HepG2 (cell line): ENCODE measurements around the gene PROCR. TPM values are rescaled to one million over a fixed set of nuclear protein-coding genes. Genes with fewer than 3 reads are reported as not detected.

ENCODE experiments used
- ARNTL ChIP-seq: sonication (generic); formaldehyde crosslinking; IDR thresholded peaks from 2 replicates; pipeline ENCODE4 v1.4.0; 2020; ENCODE audit warnings: mild to moderate bottlenecking, missing genetic modification reagents
- CCDC6 ChIP-seq: sonication (generic); formaldehyde crosslinking; IDR thresholded peaks from 2 replicates; pipeline ENCODE4 v1.8.1; 2022; ENCODE audit warnings: mild to moderate bottlenecking, missing genetic modification reagents, moderate library complexity
- EP300 ChIP-seq, 3 experiments: sonication (generic) in 1 of 3; formaldehyde crosslinking in 1 of 3; IDR thresholded peaks; 2 replicates each; pipeline versions ENCODE4 v1.5.1 to v1.6.1; 2011 to 2020; ENCODE audit warnings: low read depth in 2 of 3, low read length in 2 of 3, borderline replicate concordance in 1 of 3, improper control_type of control experiment in 1 of 3, mild to moderate bottlenecking in 1 of 3, missing genetic modification reagents in 1 of 3, moderate library complexity in 1 of 3
- FOXA1 ChIP-seq, 2 experiments: fragments of 450-650 bp in 1 of 2; sonication (generic) in 1 of 2; formaldehyde crosslinking in 1 of 2; IDR thresholded peaks; 2 replicates each; pipeline versions ENCODE4 v1.4.0 to v1.6.1; 2016 to 2020; ENCODE audit warnings: missing genetic modification reagents in 1 of 2
- KDM2A ChIP-seq: sonication (generic); formaldehyde crosslinking; IDR thresholded peaks from 2 replicates; pipeline ENCODE4 v1.4.0; 2020; ENCODE audit warnings: low read depth, missing genetic modification reagents, borderline replicate concordance
- MAFF ChIP-seq: IDR thresholded peaks from 2 replicates; pipeline ENCODE4 v1.6.1; 2011; ENCODE audit warnings: low read depth, low read length, improper control_type of control experiment
- MEF2D ChIP-seq: sonication (generic); formaldehyde crosslinking; IDR thresholded peaks from 2 replicates; pipeline ENCODE4 v1.5.1; 2020; ENCODE audit warnings: mild to moderate bottlenecking, missing genetic modification reagents
- NR2C2 ChIP-seq: sonication (generic); formaldehyde crosslinking; IDR thresholded peaks from 2 replicates; pipeline ENCODE4 v1.4.0; 2020; ENCODE audit warnings: missing genetic modification reagents, mild to moderate bottlenecking, moderate library complexity, borderline replicate concordance
- RARA ChIP-seq: IDR thresholded peaks from 2 replicates; pipeline ENCODE4 v1.6.1; 2016; ENCODE audit warnings: missing genetic modification reagents, missing compliant biosample characterization
- STAG1 ChIP-seq: sonication (generic); formaldehyde crosslinking; IDR thresholded peaks from 2 replicates; pipeline ENCODE4 v1.4.0; 2020; ENCODE audit warnings: missing genetic modification reagents
- ZFX ChIP-seq: sonication (generic); formaldehyde crosslinking; IDR thresholded peaks from 2 replicates; pipeline ENCODE4 v1.4.0; 2020; ENCODE audit warnings: mild to moderate bottlenecking, low read depth, missing genetic modification reagents, moderate library complexity
- ZNF24 ChIP-seq: fragments of 450-650 bp; IDR thresholded peaks from 2 replicates; pipeline ENCODE4 v1.6.1; 2017; ENCODE audit warnings: antibody characterized with exemption, mild to moderate bottlenecking
- ZNF501 ChIP-seq: sonication (generic); formaldehyde crosslinking; IDR thresholded peaks from 2 replicates; pipeline ENCODE4 v1.5.1; 2020; ENCODE audit warnings: mild to moderate bottlenecking, moderate library complexity, missing genetic modification reagents
- ZNF720 ChIP-seq: sonication (generic); formaldehyde crosslinking; IDR thresholded peaks from 2 replicates; pipeline ENCODE4 v1.4.0; 2020; ENCODE audit warnings: missing genetic modification reagents
- ZNF878 ChIP-seq: sonication (generic); formaldehyde crosslinking; IDR thresholded peaks from 2 replicates; pipeline ENCODE4 v1.8.1; 2023; ENCODE audit warnings: mild to moderate bottlenecking, missing genetic modification reagents, moderate library complexity
- polyA plus RNA-seq, 8 experiments: library from polyadenylated mRNA; depleted of rRNA in 3 of 8; stranded (reverse) in 7 of 8; unstranded in 1 of 8; fragments of >200 nt; fragmentation: Illumina TruSeq in 4 of 8; extraction: Trizol in 4 of 8; gene quantifications; 2 replicates each; pipeline versions ENCODE4 v1.2.1 to v1.2.3, GENCODE V29; 2011 to 2016; ENCODE audit warnings: low read depth in 4 of 8, missing spikeins in 1 of 8, mixed read lengths in 1 of 8; ENCODE audit not compliant: insufficient read depth in 1 of 8
- total RNA-seq, 5 experiments: library from RNA; depleted of rRNA; stranded (reverse); fragments of >200 nt; fragmentation: Illumina TruSeq; extraction: Trizol; gene quantifications; 2 replicates each; pipeline ENCODE4 v1.2.3, GENCODE V29; 2016; ENCODE audit warnings: low read depth in 1 of 5
- TF ChIP-seq, protein P1 (sequence below): IDR thresholded peaks from 2 replicates; pipeline ENCODE4 v1.6.1; 2016; ENCODE audit warnings: mild to moderate bottlenecking
- TF ChIP-seq, protein P2 (sequence below): sonication (generic); formaldehyde crosslinking; IDR thresholded peaks from 2 replicates; pipeline ENCODE4 v1.8.0; 2023; ENCODE audit warnings: mild to moderate bottlenecking, missing genetic modification reagents
- TF ChIP-seq, protein P3 (sequence below): sonication (generic); formaldehyde crosslinking; IDR thresholded peaks from 2 replicates; pipeline ENCODE4 v1.8.1; 2023; ENCODE audit warnings: mild to moderate bottlenecking, missing genetic modification reagents, borderline replicate concordance

Gene PROCR
- total and polyA plus RNA-seq, 2 of the 13 experiments (the other 11 are each of a cell fraction or from before 2014, with no cell fraction given) = 1.4 to 1.7 TPM

DNA sequence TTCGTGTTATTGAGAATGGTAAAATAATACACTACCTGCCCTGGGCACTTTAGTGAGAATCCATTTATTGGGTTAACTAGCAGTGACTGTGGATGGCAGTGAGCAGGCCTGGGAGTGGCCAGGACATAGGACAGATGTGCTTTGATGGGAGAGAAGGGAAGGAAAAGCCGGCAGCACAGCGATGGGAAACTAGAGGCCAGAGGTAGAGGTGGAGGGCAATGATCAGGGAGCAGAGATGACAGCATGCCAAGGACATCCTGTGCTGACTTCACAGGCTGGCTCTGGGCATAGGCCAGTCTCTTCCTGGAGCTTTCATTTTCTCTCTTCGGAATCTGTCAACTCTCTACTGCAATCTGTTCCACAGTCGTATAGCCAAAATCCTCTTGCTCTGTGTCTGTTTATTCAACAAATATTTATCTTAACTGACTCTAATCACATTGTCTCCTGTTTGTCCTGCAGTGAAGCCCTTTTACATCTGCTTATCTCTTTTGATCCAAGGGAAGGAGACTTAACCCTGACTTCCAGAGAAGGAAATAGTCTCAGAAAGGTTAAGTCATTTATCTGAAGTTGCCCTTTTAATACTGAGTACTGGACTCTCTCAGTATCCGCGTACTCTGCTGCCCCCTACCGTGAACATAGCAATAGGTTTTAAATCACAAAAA is 36.2 kb downstream of the PROCR start (continued):
- TF ChIP-seq, protein P1, sequence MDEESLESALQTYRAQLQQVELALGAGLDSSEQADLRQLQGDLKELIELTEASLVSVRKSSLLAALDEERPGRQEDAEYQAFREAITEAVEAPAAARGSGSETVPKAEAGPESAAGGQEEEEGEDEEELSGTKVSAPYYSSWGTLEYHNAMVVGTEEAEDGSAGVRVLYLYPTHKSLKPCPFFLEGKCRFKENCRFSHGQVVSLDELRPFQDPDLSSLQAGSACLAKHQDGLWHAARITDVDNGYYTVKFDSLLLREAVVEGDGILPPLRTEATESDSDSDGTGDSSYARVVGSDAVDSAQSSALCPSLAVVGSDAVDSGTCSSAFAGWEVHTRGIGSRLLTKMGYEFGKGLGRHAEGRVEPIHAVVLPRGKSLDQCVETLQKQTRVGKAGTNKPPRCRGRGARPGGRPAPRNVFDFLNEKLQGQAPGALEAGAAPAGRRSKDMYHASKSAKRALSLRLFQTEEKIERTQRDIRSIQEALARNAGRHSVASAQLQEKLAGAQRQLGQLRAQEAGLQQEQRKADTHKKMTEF = peak; percentile 81
- TF ChIP-seq ZNF501 = peak; percentile 63
- peak; percentile 63; the same call in 1 of the 2 replicates for TF ChIP-seq CCDC6 (CRISPR knock-in tag)
- no peak for TF ChIP-seq ZNF720 (CRISPR knock-in tag)
- TF ChIP-seq KDM2A = no peak
- no peak for TF ChIP-seq FOXA1 (IDR thresholded peaks at IDR 0.05)
- peak; percentile 32; the same call in 1 of the 2 replicates for TF ChIP-seq FOXA1 (CRISPR knock-in tag; IDR thresholded peaks at IDR 0.05)
- TF ChIP-seq MAFF = peak; percentile 6; the same call in 1 of the 2 replicates
- TF ChIP-seq, protein P2, sequence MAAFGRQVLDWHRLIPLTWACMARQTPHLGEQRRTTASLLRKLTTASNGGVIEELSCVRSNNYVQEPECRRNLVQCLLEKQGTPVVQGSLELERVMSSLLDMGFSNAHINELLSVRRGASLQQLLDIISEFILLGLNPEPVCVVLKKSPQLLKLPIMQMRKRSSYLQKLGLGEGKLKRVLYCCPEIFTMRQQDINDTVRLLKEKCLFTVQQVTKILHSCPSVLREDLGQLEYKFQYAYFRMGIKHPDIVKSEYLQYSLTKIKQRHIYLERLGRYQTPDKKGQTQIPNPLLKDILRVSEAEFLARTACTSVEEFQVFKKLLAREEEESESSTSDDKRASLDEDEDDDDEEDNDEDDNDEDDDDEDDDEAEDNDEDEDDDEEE (CRISPR knock-in tag) = no peak; the same call in 1 of the 2 replicates
- TF ChIP-seq ZNF24 = peak; percentile 70
- TF ChIP-seq ZFX (CRISPR knock-in tag) = peak; percentile 75
- peak; percentile 60 for TF ChIP-seq RARA (CRISPR knock-in tag)
- 0 out of 2 replicates have a peak, but pooled peaks have one; percentile 24 for TF ChIP-seq ARNTL (CRISPR knock-in tag)
- TF ChIP-seq, protein P3, sequence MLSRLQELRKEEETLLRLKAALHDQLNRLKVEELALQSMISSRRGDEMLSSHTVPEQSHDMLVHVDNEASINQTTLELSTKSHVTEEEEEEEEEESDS = 0 out of 2 replicates have a peak, but pooled peaks have one; percentile 79
- peak; percentile 98 for TF ChIP-seq STAG1 (CRISPR knock-in tag)
- TF ChIP-seq MEF2D (CRISPR knock-in tag) = peak; percentile 71
- TF ChIP-seq ZNF878 (CRISPR knock-in tag) = peak; percentile 81; the same call in 1 of the 2 replicates
- peak in 1 of 2 experiments; percentile 58; a peak in 1 of 4 replicates for TF ChIP-seq EP300 (IDR thresholded peaks at IDR 0.05; ENCODE audit: low read depth in 2 of 2, low read length in 2 of 2)
- no peak for TF ChIP-seq EP300 (CRISPR knock-in tag; IDR thresholded peaks at IDR 0.05; ENCODE audit: borderline replicate concordance)
- peak; percentile 52; the same call in 1 of the 2 replicates for TF ChIP-seq NR2C2 (CRISPR knock-in tag)
